GM12872 (cell line): ENCODE results near the gene KCNH1.

Experiments
- TF ChIP-seq, protein P1 (sequence below): IDR thresholded peaks from 3 replicates; pipeline ENCODE4 v1.5.1; 2011; ENCODE audit warnings: low read depth, mild to moderate bottlenecking, low read length, moderate library complexity; ENCODE audit not compliant: insufficient read depth

Gene KCNH1

DNA sequence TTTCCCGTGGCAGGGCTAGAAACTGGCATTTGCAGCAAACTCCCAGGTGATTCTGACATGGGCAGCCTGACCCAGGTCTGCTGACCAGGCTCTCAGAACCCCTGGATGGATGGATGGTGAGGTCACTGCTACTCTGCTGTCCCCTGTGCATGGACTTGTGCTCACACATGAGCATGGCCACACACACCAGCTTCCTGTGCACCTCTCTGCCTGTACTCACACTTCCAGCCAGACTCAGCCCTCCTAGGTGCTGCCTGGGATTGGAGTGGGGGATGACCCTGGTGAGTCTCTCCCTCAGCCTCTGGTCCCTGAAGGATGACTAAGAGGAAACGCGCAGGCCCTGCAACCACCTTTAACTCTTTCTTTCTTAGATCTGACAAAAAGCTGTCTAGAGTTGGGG, 444.1 kb downstream of the KCNH1 start:
- TF ChIP-seq, protein P1, sequence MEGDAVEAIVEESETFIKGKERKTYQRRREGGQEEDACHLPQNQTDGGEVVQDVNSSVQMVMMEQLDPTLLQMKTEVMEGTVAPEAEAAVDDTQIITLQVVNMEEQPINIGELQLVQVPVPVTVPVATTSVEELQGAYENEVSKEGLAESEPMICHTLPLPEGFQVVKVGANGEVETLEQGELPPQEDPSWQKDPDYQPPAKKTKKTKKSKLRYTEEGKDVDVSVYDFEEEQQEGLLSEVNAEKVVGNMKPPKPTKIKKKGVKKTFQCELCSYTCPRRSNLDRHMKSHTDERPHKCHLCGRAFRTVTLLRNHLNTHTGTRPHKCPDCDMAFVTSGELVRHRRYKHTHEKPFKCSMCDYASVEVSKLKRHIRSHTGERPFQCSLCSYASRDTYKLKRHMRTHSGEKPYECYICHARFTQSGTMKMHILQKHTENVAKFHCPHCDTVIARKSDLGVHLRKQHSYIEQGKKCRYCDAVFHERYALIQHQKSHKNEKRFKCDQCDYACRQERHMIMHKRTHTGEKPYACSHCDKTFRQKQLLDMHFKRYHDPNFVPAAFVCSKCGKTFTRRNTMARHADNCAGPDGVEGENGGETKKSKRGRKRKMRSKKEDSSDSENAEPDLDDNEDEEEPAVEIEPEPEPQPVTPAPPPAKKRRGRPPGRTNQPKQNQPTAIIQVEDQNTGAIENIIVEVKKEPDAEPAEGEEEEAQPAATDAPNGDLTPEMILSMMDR: no peak

DNA sequence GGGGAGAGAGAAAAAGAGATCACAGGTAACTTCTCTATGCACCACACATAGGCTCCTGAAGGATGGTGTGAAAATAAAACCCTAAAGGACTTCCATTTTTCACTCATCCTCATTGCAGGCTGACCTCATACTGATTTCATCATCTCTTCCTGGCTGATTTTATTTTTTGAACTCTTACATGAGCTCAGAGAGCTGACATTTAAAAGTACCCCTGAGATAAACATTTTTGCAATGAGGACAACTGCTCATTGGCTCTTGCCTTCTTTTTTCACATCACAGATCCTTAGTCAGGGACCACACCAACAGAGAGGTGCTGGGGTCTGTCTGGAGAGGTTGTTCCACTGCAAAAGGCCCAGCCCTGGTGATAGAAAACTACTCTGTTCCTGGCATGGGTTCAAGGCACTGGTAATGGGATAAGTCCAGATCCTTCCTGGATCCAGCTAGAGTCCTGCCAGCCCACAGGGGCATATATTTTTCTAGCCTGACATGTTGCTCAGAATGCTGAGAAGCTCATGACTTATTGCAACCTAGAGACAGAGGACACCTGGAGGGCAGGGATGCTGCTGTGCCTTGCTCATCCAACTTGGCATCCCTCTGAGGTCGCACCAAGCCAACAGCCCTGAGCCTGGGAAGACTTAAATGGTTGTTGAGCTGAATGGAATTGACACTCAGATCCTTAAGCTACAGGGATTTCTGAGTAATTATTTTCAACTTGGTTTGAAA, 445.3 kb downstream of the KCNH1 start:
- TF ChIP-seq, protein P1: no peak

DNA sequence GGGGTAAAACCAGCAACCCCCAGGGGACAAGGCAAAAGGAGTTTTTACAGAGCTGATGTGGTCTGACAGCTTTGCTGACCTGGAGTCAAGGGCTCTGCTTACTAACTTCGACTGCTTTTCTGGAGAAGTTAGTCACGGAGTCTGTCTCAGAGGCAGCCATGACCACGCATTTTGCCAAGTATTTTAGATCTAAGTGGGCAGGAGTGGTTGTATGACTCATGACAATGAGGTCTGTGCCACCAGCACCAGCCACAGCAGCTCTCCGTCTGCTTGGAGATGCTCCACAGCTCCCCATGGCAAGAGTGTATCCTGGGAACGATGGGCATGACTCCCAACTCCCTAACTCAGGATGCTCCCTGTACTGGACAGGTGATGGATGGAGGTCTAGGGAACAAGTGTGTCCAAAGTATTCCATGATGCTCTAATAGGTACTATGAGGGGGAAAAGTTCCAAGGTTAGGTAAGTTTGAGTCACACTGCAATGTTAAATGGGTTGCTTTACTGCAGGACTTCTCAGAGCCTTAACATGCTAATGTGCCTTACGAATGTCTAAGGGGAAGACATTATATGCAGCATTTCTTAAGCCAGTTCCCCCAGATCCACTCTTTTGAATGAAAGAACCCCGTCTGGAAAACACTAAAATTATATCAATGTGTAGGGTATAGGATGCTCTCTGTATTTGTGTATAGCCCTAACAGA, 446.2 kb downstream of the KCNH1 start:
- TF ChIP-seq, protein P1: no peak

DNA sequence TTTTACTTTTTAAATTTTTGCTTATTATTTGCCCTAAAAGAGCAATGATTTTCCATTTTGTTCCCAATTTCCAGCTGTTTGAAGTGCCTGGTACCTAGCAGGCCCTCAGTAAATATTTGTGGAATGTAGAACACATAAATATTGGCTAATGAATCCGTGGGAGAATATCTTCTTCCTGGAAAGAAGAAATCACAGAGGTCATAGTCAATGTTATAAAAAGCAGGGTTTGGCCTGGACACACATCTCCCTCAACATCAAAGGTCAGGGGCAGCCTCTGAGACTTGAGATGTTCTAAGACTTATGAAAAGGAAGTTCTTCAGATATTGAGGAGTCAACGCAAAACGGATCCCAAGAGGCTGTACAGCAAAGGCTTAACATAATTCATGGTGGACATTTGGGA, 447.1 kb downstream of the KCNH1 start:
- TF ChIP-seq, protein P1: no peak

DNA sequence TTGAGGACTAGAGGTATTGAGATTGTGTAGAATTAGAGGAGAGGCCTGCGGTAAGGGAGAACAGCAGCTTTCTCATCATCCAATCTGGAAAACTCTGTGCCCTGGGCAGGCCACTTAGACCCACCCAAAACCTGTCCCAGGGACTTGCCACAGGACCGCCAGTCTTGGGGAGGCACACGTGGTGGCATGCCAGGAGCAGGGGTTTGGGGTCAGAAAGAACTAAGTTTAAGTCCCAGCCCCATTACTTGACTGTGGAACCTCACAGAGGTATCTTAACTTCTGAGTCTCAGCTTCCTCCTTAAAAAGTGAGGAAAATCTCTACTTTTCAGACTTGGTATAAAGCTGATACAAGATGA, 448.7 kb downstream of the KCNH1 start:
- TF ChIP-seq, protein P1: no peak

DNA sequence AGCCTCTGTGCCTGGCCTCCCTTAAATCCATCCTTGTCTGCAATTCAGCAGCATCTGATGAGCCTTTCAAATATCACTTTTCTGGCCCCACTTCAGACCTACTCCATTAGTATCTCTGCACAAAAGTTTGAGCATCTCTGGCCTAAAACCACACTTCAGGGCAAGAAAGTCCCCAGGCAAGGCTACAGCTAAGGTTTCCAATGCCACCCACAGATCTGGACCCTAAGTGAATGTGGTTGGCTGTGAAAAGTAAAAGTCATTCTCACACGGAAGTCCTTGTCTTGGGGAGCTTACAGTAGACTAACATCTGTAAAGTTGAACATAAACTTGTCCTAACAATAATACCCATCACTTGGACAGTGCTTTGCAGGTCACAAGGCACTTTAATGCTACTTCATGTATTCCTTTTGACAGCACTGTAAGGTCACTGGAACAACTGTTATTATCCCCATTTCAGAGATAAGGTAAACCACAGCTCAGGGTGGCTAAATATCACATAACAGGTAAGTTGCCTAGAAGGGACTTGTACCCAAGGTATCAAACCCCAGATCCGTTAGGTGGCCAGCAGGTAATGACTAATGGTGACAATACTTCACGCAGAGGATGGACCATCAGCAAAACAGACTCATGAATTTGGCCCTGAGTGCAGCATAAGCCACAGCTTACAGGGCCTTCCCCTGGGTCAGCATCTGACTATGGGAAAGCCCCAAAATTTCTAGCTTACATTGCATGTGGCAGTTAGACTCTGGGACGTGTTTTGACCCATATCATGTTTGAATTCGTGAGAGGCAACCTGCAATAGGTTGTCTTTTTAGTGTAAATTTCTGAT, 449.3 kb downstream of the KCNH1 start:
- TF ChIP-seq, protein P1: no peak

DNA sequence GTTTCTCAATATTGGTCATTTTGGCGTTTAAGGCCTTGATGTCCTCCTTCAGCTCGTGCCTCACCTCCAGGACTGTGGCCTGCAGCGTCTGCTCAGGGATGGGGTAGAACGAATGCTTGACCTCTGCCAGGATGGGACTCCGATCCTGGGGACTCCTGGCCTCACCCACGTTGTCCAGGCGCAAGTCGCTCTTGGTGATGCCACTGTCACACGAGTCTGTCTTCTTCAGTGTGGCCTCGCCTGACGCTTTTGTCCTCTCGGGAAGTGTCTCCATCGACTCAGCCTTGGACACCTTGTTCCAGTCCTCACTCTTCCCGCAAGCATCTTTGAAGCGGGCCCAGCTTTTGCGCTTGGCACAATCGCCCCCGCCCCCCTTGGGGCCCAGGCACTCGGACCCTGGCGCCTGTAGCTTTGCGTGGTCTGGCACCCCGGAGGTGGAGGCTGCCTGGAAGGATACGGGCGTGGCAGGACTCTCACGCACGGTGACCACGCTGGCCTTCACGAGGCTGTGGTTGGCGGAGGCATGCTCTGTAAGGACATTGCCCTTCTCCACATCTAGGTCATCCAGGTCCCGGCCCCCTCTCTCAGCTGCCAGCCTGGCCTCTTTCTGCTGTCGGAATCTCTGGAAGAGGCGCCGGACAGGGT, 450.4 kb downstream of the KCNH1 start:
- TF ChIP-seq, protein P1: no peak
